T-helper 1 cell treated with Interleukin-12 subunit alpha and Interleukin-12 subunit beta and Interleukin-4 antibody, amounts not matched to agents 30 ng/mL and 1 ng/mL, for 36 hours (primary cell): ENCODE measurements around the gene GRK1. TPM values are rescaled to one million over a fixed set of nuclear protein-coding genes. Genes with fewer than 3 reads are reported as not detected.

Source experiments
- intact Hi-C: fragments of 100-400 bp; cut with micrococcal nuclease; formaldehyde crosslinking; loops from one replicate; pipeline ENCODE4 v1.15.1; 2024
- total RNA-seq: library from RNA; stranded (reverse); gene quantifications from 2 replicates; pipeline ENCODE4 v1.2.3, GENCODE V29; 2022

Gene GRK1
- total RNA-seq, 1 donor from 2014 or later: 0.05 TPM

GRCh38 chr13:113774177-113775107, 107.4 kb downstream of the GRK1 start:
- intact Hi-C loops: no loop called here

GRCh38 chr13:113775451-113776145, 108.6 kb downstream of the GRK1 start:
- intact Hi-C loops: no loop called here

- intact Hi-C loops: no loop called here
These were observed 109.5 kb downstream of the GRK1 start for GRCh38 chr13:113776231-113777125.

GRCh38 chr13:113777311-113778260, 110.6 kb downstream of the GRK1 start:
- intact Hi-C loops: no loop called here

- intact Hi-C loops: no loop called here
These were observed 114.6 kb downstream of the GRK1 start for GRCh38 chr13:113781571-113781970.

- intact Hi-C loops: no loop called here
These were observed 115.5 kb downstream of the GRK1 start for GRCh38 chr13:113782472-113782871.

GRCh38 chr13:113783200-113783881, 116.3 kb downstream of the GRK1 start:
- intact Hi-C loops: no loop called here

- intact Hi-C loops: no loop called here
These were observed 117.1 kb downstream of the GRK1 start for GRCh38 chr13:113783966-113784644.

GRCh38 chr13:113784645-113785024, 117.6 kb downstream of the GRK1 start:
- intact Hi-C loops: no loop called here

GRCh38 chr13:113785051-113786010, 118.3 kb downstream of the GRK1 start:
- intact Hi-C loops: no loop called here

GRCh38 chr13:113786262-113786841, 119.3 kb downstream of the GRK1 start:
- intact Hi-C loops: no loop called here

Other genes starting within 250 kb of the GRK1 start
- gene ADPRHL1, start 213.7 kb upstream of the GRK1 start, total RNA-seq: 1.2 and 1.5 TPM in 2 replicates
- gene DCUN1D2, start 176.5 kb upstream of the GRK1 start, total RNA-seq: 22.7 and 28.8 TPM in 2 replicates
- 112 and 119 TPM in 2 replicates for gene TFDP1, start 82.5 kb upstream of the GRK1 start, total RNA-seq
- gene ATP4B, start 9.0 kb upstream of the GRK1 start, total RNA-seq: not detected in 2 replicates
- gene TMEM255B, start 92.0 kb downstream of the GRK1 start, total RNA-seq: 2.3 TPM in 2 replicates
- 3.3 and 3.8 TPM in 2 replicates for gene GAS6, start 196.9 kb downstream of the GRK1 start, total RNA-seq